Lung (tissue), 12 donors: Measurements from ENCODE around the gene ATG5. TPM values are rescaled to one million over a fixed set of nuclear protein-coding genes. Genes with fewer than 3 reads are reported as not detected.

Source experiments
- ATAC-seq: fragments of 200-7000 bp; cut with Tn5 transposase; one replicate; pipeline ENCODE4 v1.9.1; 2020; ENCODE audit warnings: moderate number of reproducible peaks; ENCODE audit not compliant: insufficient read depth, low FRiP score
- DNase-seq, 3 donors: peaks; one replicate each; pipeline ENCODE4 v3.0.0-alpha.2; 2013 to 2017
- H3K27ac ChIP-seq, 2 donors: one replicate each; pipeline ENCODE4 v1.5.1; 2013; ENCODE audit warnings: mild to moderate bottlenecking in 2 of 2, moderate library complexity in 2 of 2, control low read depth in 1 of 2, inconsistent platforms in 1 of 2, low read depth in 1 of 2, low read length in 1 of 2
- H3K27me3 ChIP-seq, 3 donors: one replicate each; pipeline ENCODE4 v1.5.1; 2013; ENCODE audit warnings: low read length in 2 of 3; ENCODE audit not compliant: control insufficient read depth in 3 of 3, insufficient read depth in 3 of 3
- H3K36me3 ChIP-seq, 4 donors: one replicate each; pipeline ENCODE4 v1.5.1; 2013; ENCODE audit warnings: low read length in 4 of 4, mild to moderate bottlenecking in 1 of 4, moderate library complexity in 1 of 4; ENCODE audit not compliant: control insufficient read depth in 4 of 4, insufficient read depth in 4 of 4
- H3K4me1 ChIP-seq, 5 donors: one replicate each; pipeline ENCODE4 v1.5.1; 2013; ENCODE audit warnings: low read length in 5 of 5, mild to moderate bottlenecking in 2 of 5, moderate library complexity in 1 of 5; ENCODE audit not compliant: control insufficient read depth in 5 of 5, insufficient read depth in 5 of 5
- H3K4me3 ChIP-seq: one replicate; pipeline ENCODE4 v1.5.1; 2013; ENCODE audit warnings: mild to moderate bottlenecking, control low read depth, moderate library complexity
- H3K9ac ChIP-seq, 2 donors: one replicate each; pipeline ENCODE4 v1.5.1; 2013; ENCODE audit warnings: low read length in 2 of 2, control low read depth in 1 of 2; ENCODE audit not compliant: insufficient read depth in 1 of 2
- H3K9me3 ChIP-seq, 4 donors: one replicate each; pipeline ENCODE4 v1.5.1; 2013; ENCODE audit warnings: low read length in 3 of 4, mild to moderate bottlenecking in 1 of 4, moderate library complexity in 1 of 4; ENCODE audit not compliant: control insufficient read depth in 4 of 4, insufficient read depth in 3 of 4
- CTCF ChIP-seq: IDR thresholded peaks from 2 replicates; pipeline ENCODE4 v1.5.1; 2012; ENCODE audit warnings: mild to moderate bottlenecking; ENCODE audit errors: control extremely low read depth, extremely low read depth
- WGBS, 2 donors: extraction: QIAGEN DNeasy Blood & Tissue Kit; methylation state at CpG; one replicate each; pipeline ENCODE4 v1.1.7; 2013; 5-methylcytosine and 5-hydroxymethylcytosine counted together
- polyA plus RNA-seq, 2 donors: library from polyadenylated mRNA; stranded (reverse); fragments of 200-250 nt; gene quantifications; one replicate each; pipeline ENCODE4 v1.2.1, GENCODE V29; 2013
- total RNA-seq, 2 donors: library from RNA; depleted of rRNA in 1 of 2; stranded (reverse); fragments of >200 nt in 1 of 2; gene quantifications; one replicate each; pipeline ENCODE4 v1.2.1, GENCODE V29; 2014 to 2021
- donor health status: control.
- donor health status: control.
- donor health status: Bipolar disorder and iron deficiency.
- donor health status: healthy.
- donor health status: DM: yes; HTN: yes; CAD: no.

The ATG5 gene
- total and polyA plus RNA-seq, 4 donors: 15.0 to 54.2 (median 22.3) TPM

GRCh38 chr6:106250953-106251352 is 74.6 kb downstream of the ATG5 start:
- DNase-seq: no peak
- Histone ChIP-seq H3K27me3 (no peaks in the 10 kb centered on the region), H3K4me1 (peaks cover 0 to 3% (median 0%) of the 10 kb centered on the region in 5 donors), H3K36me3 (peaks cover 0 to 9% (median 3%) of the 10 kb centered on the region in 4 donors), H3K9me3 (no peaks in the 10 kb centered on the region), H3K4me3 (no peak overlapping the region), H3K9ac (no peak overlapping the region), H3K27ac (no peak overlapping the region)
- ATAC-seq: no peak
- no peak for TF ChIP-seq CTCF
- 92 to 95% methylated on average over 4 of the region's 4 CpGs for WGBS, 2 donors

- 80 to 90% methylated on average over 1 of the region's 1 CpG for WGBS, 2 donors
- no peak overlapping the region for H3K4me3 ChIP-seq
- no peak for ATAC-seq
Observed at GRCh38 chr6:106249658-106250057, 75.9 kb downstream of the ATG5 start.

GRCh38 chr6:106247733-106248132 is 77.8 kb downstream of the ATG5 start:
- Histone ChIP-seq H3K4me1 (peaks cover 0 to 3% (median 0%) of the 10 kb centered on the region in 5 donors), H3K36me3 (peaks cover 0 to 9% (median 4%) of the 10 kb centered on the region in 4 donors), H3K27me3 (no peaks in the 10 kb centered on the region), H3K9ac (no peak overlapping the region), H3K4me3 (no peak overlapping the region), H3K9me3 (no peaks in the 10 kb centered on the region), H3K27ac (no peak overlapping the region)
- 82 to 94% methylated on average over 4 of the region's 4 CpGs for WGBS, 2 donors
- DNase-seq (no peak), ATAC-seq (no peak)
- TF ChIP-seq CTCF: no peak

More at GRCh38 chr6:106249658-106250057, 75.9 kb downstream of the ATG5 start:
- Histone ChIP-seq H3K27me3 (no peaks in the 10 kb centered on the region), H3K9me3 (no peaks in the 10 kb centered on the region), H3K27ac (no peak overlapping the region), H3K4me1 (peaks cover 0 to 3% (median 0%) of the 10 kb centered on the region in 5 donors), H3K9ac (no peak overlapping the region), H3K36me3 (peaks cover 0 to 9% (median 3%) of the 10 kb centered on the region in 4 donors)
- TF ChIP-seq CTCF: no peak
- DNase-seq: no peak

GRCh38 chr6:106247293-106247692 is 78.3 kb downstream of the ATG5 start:
- Histone ChIP-seq H3K4me1 (peaks cover 0 to 3% (median 0%) of the 10 kb centered on the region in 5 donors), H3K27ac (no peak overlapping the region), H3K9ac (no peak overlapping the region), H3K4me3 (no peak overlapping the region), H3K36me3 (peaks cover 0 to 9% (median 4%) of the 10 kb centered on the region in 4 donors), H3K27me3 (no peaks in the 10 kb centered on the region), H3K9me3 (no peaks in the 10 kb centered on the region)
- WGBS, 2 donors: 73 to 92% methylated on average over 3 of the region's 3 CpGs
- ATAC-seq: no peak
- no peak for TF ChIP-seq CTCF
- DNase-seq: no peak
